IPS-18c (cell line): Measurements from ENCODE around the gene ANKRD33B.

Experiments used
- H3K4me3 ChIP-seq: 2 replicates; pipeline ENCODE4 v1.7.0; 2013; ENCODE audit warnings: low read depth, mild to moderate bottlenecking, low read length, moderate library complexity; ENCODE audit not compliant: insufficient read depth
- H3K9me3 ChIP-seq: one replicate; pipeline ENCODE4 v1.6.1; 2013; ENCODE audit warnings: mild to moderate bottlenecking, low read length, moderate library complexity; ENCODE audit not compliant: control insufficient read depth, insufficient read depth

ANKRD33B gene

DNA sequence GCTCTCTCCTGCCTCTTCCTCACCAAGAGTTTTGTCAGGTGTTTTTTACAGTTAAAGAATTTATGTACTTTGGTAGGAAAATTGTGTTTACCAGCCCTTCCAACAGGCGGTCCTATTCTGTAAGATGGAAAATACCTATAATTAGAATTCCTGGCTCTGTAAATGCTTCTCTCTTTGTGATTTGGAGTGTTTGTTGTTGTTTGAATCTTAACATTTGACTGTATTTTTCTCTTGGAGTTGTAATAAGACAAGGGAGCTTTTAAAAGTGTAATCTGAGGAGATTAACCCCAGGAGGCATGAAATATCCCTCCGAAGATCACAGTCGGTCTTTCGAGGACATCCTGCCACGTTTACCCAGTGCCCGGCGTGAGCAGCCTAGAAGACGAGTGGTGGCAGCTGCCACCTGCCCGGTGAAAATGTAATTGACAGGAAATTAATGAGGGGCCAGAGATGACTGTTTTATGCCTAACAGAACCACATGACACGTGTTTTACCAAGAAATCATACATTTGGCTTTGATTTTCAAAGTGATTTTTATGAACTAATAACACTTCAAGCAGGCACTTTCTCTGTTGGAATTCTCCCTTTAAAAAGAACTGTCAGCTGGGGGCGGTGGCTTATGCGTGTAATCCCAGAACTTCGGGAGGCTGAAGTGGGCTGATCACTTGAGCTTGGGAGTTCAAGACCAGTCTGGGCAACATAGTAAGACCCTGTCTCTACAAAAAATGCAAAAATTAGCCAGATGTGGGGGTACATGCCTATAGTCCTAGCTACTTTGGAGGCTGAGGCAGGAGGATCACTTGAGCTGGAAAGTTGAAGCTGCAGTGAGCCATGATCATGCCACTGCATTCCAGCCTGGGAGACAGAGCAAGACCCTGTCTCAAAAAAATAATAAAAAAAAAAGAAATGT, 20.0 kb downstream of the ANKRD33B start:
- Histone ChIP-seq H3K4me3 (no peak overlapping the region), H3K9me3 (no peaks in the 10 kb centered on the region)

DNA sequence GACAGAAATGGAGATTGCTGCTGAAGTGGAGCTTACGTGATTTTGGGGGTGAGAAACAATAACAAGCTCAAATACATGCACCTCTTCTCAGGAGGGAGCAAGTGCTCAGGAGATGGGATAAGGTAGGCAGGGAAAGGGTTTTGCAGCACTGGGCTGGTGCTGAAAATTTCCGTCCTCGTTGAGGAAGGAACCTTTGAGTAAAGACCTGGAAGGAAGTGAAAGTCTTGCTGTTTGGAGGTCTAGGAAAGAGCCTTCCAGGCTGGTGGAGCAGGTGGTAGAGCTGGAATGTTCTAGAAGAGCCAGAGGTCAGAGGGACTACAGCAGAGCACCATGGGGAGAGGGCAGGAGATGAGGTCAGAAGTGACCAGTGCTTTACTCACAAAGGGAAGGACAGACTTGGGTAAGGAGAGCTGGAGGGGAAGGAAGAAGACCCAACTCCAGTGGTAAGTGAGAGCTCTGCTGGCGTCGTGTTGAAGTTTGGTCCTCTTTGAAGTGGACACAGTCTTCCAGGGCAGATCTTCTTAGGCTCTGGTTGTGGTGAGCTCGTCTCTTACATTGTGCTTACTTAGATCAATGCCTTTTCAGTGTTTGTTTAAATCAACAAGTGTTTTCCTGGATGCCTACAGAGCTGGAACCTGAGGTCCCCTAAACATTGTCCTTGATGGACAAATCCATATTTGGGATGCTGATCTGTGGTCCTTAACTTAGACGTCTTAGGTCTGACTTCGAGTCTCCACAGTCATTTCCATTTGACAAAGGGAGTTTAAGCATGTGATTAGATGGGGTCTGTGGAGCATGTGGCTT, 21.0 kb downstream of the ANKRD33B start:
- H3K4me3 ChIP-seq, result no peak overlapping the region

DNA sequence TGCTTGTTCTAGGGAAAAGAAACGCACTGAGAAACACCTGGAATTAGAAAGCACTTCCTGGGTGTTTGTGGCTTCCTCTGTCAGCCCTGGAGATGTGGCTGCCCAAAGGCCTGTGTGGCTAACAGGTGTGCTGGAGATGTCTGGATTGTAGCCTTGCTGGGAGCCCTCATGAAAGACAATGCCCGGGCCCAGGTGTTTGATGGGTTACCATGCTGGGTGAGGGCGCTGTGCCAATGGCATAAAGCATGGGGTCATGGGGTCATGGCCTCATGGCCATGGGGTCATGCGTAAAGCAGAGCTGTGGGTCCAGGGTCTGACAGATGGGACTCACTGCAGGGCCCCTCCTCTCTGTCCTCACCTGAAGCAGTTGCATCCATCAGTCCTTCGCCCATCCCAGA, 21.6 kb downstream of the ANKRD33B start:
- Histone ChIP-seq H3K4me3 (no peak overlapping the region), H3K9me3 (no peaks in the 10 kb centered on the region)

More for the DNA sequence above, 21.0 kb downstream of the ANKRD33B start:
- H3K9me3 ChIP-seq, result no peaks in the 10 kb centered on the region

DNA sequence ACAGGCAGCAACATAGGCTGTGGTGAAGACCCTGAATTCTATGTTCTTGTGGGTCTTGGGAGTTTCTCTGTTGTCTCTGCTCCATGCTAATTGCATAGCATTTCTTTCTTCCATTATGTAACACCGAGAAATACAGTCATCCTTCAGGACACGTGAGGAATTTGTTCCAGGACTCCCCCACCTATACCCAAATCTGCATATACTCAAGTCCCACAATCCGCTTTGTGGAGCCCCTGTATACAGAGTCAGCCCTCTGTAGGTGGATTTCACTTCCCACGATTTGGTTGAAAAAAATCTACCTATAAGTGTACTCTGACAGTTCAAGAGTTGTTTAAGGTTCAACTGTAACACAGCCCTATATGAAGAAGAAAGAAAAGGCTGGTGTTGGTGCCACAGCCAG, 22.1 kb downstream of the ANKRD33B start:
- H3K9me3 ChIP-seq, result no peaks in the 10 kb centered on the region
- no peak overlapping the region for H3K4me3 ChIP-seq

DNA sequence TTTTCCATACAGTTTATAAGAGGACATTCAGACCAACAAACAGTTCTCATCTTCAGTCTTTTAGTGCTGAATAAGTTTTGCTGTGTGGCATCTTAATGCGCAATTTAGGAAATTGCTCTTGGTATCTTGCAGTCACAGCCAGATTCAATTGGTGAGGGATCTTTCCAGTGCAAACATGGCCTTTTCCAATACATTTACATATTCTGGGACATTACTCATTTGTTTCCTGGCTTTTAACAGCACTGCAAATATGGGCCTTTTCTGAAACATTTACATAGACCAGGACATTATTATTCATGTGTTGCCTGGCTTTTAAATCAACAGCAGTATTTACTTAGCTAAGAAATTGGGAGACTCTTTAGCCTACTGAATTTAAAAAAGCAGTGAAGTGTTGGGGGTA, 22.7 kb downstream of the ANKRD33B start:
- no peaks in the 10 kb centered on the region for H3K9me3 ChIP-seq
- no peak overlapping the region for H3K4me3 ChIP-seq

DNA sequence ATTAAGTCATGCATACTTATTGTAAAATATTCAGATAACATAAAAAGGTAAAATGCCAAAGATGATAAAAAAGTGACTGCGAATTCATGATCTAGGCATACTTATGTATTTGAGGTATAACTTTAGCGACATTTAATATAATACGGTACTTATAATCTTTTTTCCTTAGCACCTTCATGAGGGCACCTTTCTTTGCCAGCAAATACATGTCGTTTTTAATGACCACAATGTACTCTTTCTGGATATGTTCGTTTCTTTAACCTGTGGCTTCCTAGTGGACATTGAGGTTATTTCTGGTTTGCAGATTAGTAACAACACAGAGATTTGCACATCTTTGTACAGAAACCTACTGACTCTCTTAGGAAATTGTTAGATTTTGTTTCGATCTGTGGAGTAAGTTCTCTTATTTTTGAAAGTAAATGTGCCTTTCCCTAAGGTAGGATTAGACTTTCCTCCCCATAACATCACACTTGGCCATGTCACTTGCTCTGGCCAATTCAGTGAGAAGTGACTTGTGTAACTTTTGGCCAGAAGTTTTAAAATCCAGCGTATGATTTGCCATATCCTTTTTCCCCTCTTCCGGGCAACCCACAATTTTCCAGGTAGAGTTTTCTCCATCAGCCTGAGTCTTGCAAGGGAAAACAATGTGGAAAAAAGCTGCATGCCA, 24.4 kb downstream of the ANKRD33B start:
- H3K9me3 ChIP-seq, result no peaks in the 10 kb centered on the region
- H3K4me3 ChIP-seq, result no peak overlapping the region

DNA sequence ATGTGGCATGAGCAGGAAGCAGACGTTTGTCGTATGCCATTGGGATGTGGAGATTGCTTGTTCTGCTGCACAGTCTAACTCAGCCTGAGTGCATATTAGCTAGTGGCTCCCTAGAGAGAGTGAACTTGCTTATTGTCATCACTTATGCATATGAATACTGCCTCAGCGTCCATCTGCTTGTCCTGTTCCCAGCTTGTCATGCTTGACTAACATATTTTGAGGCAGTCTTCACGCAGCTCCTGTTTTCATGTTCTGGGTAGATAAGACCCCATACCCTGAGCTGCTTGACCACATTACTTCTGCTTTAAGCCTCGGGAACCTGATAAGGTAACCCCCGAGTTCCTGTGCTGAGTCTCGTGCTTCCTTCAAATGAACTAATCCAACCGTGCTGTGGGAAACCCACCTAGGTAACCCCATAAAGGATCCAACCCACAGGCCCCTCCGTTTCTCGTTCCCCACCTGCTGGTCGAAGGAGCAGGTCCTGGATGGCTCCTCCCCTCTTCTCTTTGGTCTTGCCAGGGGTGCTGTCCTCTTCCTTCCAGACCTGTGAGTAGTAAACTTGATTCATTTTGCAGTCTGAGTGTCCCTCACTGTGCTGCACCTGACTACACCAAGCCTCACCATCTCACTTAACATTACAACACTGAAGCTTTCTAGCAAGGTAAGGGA, 25.0 kb downstream of the ANKRD33B start:
- H3K9me3 ChIP-seq, result no peaks in the 10 kb centered on the region
- H3K4me3 ChIP-seq, result no peak overlapping the region

DNA sequence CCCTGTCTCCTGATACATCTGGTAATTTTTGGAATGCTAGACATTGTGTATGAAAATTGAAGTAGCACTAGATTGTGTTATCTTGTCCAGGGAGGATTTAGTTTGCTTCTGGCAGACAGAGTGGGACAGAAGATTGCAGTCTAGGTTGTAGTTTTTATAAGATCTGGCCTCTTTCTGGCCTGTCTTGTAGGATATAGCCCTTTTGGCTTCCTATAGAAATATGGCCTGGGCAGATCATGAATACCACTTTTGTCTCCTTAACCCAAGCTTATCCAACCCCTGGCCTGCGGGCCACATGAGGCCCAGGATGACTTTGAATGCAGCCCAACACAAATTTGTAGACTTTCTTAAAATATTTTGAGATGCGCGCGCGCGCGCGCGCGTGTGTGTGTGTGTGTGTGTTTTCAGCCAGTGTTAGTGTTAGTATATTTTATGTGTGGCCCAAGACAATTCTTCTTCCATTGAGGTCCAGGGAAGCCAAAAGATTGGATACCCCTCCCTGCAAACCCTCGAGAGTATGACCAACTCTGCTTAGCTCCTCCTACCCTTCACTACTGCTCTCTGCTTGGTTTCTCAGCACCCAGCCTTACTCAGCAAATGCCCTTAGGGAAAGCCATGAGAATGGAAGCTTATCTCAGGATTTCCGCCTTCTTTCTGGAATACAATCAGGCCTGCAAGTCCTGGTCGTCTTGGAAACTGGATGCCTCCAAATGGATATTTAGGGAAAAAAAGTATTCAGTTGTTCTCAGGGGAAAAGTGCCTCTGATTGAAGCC, 26.5 kb downstream of the ANKRD33B start:
- H3K4me3 ChIP-seq, result no peak overlapping the region
- no peaks in the 10 kb centered on the region for H3K9me3 ChIP-seq

DNA sequence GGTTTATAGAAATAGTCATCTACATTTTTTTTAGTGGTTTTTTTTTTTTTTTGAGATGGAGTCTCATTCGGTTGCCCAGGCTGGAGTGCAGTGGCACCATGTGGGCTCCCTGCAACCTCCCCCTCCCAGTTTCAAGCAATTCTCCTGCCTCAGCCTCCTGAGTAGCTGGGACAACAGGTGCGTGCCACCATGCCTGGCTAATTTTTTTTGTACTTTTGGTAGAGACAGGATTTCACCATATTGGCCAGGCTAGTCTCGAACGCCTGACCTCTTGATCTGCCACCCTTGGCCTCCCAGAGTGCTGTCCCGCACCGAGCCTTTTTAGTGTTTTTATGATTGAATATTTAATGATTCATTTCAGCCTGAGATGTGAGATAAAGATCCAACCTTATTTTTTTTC, 27.3 kb downstream of the ANKRD33B start:
- no peaks in the 10 kb centered on the region for H3K9me3 ChIP-seq

DNA sequence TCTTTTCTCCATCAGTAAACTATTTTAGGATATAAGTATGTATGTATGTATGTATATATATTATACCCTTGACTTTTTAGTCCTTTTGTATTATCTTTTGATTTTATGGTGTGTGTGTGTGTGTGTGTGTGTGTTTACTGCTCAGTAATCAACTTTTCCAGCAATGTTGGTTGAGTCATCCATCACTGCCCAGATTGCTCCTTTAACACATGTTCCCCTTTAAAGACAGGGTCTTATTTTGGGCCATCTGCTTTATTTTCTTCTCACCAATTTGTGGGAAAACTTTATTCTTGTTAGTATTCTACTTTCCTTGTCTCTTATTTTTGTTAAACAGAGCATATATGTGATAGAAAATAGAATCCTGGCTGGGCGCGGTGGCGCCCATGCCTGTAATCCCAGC, 28.1 kb downstream of the ANKRD33B start:
- no peak overlapping the region for H3K4me3 ChIP-seq
- H3K9me3 ChIP-seq, result no peaks in the 10 kb centered on the region

More for the DNA sequence above, 27.3 kb downstream of the ANKRD33B start:
- H3K4me3 ChIP-seq, result no peak overlapping the region

DNA sequence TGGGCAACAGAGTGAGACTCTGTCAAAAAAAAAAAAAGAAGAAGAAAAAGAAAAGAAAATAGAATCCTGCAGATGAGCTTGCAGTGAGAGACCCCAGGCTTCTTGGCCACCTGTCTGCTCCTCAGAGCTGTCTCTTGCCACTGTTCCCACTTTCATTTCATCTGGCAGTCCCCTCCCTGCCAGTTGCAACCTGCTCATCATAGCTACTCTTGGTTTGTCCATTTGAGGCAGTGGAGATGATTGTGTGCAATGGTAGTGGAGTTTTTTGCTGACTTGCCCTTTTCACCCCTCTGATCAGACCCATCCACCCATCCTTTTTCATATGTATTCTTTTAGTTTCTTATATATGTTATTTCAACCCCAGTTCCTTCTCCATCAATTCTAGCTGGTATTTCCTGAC, 28.7 kb downstream of the ANKRD33B start:
- Histone ChIP-seq H3K4me3 (no peak overlapping the region), H3K9me3 (no peaks in the 10 kb centered on the region)

DNA sequence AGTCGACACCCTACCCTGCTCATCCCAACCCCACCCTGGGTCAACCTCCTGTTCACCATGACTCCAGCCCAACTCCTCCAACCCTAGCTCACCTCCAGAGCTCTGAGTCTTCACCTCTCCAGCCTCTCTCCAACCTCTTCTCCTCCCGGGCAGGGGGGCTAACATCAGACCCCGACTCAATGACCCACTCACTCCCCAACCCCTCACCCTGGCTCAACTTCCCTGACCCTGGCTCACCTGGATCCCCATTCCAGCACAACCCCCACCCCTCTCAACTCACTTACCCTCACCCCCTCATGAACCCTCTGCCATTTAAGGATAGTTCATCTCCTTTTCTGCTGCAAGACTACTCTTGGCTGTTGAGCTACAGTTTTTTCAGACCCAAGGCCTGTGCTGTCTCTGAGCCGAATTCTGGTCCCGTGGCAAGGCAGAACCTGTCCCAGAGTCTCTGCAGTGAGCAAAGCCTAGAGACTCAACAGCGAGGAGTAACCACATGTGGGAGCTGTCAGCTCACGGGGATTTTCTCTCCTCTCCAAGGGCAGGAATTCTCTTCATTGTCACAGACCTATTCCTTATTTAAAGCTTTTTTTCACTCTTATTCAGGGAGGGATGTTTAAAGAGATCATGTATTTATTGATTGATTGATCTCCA, 29.8 kb downstream of the ANKRD33B start:
- no peak overlapping the region for H3K4me3 ChIP-seq
- no peaks in the 10 kb centered on the region for H3K9me3 ChIP-seq

DNA sequence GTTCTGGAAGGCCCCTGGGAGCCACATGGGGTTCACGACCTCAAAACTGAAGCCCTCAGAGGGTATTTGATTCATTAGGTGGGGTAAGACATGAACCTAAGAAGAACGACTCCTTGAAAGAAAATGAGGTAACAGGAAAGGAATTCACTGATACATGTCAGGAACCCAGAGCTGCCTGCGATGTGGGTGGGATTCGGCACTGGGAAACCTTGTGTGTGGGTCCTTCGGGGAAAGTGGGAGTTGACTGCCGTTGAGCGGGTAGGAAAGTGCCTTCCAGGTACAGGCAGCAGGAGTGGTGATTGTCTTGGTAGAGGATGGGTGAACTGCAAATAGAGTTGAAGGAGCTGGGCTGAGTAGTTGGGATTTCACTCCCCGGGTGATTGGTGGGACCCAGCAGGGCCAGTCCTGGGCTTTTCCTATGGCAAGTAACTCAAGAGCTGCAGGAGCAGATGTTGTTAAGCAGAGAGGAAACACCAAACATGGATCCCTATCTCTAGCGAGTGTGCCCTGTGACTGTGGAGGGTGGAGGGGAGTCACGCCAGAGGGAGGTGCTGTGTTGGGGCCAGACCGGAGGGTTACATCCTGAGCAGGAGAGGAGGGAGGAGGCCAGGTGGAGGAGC, 30.8 kb downstream of the ANKRD33B start:
- Histone ChIP-seq H3K4me3 (no peak overlapping the region), H3K9me3 (no peaks in the 10 kb centered on the region)

DNA sequence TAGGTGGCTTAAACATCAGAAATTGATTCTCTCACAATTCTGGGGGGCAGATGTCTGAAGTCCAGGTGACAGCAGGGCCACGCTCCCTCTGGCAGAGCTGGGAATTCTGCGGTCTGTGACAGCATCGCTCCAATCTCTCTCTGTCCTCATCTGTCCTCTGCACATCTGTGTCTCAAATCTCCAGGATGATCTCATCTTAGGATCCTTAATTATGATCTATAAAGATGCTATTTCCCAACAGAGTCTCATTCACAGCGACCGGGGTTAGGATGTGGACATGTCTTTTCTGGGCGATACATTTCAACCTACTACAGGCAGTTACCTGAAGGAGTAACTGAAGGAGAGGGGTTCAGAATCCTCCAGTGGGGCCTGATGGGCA, 31.4 kb downstream of the ANKRD33B start:
- H3K9me3 ChIP-seq, result no peaks in the 10 kb centered on the region
- H3K4me3 ChIP-seq, result no peak overlapping the region

DNA sequence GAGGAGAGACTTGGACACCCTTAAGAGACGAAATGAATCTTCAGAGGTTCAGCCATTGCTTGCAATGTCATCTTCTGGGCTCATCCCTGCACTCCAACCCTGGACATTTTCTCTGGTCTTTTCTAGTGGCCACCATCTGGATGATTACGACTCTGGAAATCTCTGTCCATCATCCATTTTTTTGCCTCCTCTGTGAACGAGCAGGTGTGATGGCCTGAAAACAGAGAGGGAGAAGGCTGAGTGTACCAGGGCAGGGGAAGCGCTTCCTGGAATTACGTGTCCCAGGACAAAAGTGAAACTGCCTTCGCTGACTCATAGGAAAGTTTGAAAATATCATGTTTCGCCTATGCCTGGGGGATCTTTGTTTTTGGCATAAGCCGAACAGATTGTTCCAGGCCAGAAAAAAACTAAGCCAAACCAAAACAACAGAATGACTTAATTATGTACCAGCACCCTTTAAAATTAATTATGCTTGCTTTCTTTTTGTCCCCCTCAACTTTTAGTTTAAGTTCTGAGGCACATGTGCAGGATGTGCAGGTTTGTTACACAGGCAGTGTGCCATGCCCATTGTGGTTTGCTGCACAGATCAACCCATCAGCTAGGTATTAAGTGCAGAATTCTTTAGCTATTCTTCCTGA, 31.9 kb downstream of the ANKRD33B start:
- Histone ChIP-seq H3K4me3 (no peak overlapping the region), H3K9me3 (no peaks in the 10 kb centered on the region)
